ENCODE measurements around the gene TLR6.

Gene TLR6

GRCh38 chr4:38856524-38857337 is at the start of gene TLR6:
Gene TLR6 (minus strand): TSS chr4:38856817. CDS start chr4:38829473, 27,344 bp downstream.
- peak; percentile 30 for DNase-seq (ENCODE audit: low spot score)

- no peak for DNase-seq (ENCODE audit: low spot score)
Measured at GRCh38 chr4:38905652-38906385, 49.2 kb upstream of the TLR6 start.

- no peak for DNase-seq (ENCODE audit: low spot score)
Measured at GRCh38 chr4:38904682-38905081, 48.1 kb upstream of the TLR6 start.

- DNase-seq (ENCODE audit: low spot score) = no peak
Measured at GRCh38 chr4:38904090-38904666, 47.6 kb upstream of the TLR6 start.

GRCh38 chr4:38902695-38903094 is 46.1 kb upstream of the TLR6 start:
- DNase-seq (ENCODE audit: low spot score) = peak; percentile 18

DNA sequence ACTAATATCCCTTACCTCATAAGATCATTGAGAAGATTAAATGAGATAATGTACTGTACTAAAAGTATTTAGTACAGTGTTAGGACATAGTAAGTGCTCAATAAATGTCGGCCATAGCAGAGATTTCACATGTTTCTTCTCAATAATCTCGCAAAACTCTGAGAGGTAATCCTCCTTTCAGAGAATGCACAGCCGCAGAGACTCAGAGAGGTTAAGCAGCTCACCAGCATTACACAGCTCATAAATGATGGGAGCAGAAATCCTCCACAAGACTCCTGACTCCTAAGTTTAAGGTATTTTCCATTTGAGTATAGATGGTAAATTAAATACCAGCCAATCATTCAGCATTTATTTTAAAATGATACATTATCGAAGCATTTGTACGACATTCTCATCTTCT is 45.6 kb upstream of the TLR6 start:
- DNase-seq (ENCODE audit: low spot score) = no peak

DNA sequence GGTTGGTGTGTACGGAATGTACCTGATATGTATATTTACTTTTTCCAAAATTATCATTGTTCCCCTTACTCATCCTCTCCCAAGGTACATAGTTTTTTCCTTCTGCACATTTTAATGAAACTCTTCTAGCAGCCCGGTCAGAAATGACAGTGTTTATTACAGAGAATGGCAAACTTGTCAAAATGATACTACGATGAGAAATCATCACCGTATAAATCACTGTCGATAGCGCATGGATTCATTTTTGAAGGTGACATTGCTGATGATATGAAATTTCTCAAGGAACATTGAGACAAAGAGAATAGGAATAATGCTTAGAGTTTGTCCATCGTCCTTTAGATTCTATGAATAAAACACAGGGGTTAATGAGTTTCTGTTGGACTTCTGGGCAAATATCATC is 41.6 kb upstream of the TLR6 start:
- no peak for DNase-seq (ENCODE audit: low spot score)

DNA sequence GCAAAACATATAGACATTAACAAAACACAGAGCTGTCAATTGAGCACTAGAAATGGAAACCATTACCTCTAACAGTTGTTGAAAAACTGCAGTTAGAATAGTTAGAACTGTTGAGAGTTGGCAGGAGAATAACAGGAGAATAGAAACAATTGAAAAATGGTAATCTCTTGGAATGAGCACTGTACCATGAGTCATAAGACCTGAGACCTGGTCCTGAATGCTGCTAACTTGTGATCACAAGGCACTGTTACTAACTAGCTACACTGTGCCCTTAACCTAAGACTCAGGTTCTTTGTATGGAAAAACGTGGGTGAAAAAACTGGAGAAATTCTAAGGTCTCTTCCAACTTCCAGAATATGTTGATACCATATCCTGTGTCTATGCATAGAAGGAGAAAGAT is 40.3 kb upstream of the TLR6 start:
- DNase-seq (ENCODE audit: low spot score) = no peak

DNA sequence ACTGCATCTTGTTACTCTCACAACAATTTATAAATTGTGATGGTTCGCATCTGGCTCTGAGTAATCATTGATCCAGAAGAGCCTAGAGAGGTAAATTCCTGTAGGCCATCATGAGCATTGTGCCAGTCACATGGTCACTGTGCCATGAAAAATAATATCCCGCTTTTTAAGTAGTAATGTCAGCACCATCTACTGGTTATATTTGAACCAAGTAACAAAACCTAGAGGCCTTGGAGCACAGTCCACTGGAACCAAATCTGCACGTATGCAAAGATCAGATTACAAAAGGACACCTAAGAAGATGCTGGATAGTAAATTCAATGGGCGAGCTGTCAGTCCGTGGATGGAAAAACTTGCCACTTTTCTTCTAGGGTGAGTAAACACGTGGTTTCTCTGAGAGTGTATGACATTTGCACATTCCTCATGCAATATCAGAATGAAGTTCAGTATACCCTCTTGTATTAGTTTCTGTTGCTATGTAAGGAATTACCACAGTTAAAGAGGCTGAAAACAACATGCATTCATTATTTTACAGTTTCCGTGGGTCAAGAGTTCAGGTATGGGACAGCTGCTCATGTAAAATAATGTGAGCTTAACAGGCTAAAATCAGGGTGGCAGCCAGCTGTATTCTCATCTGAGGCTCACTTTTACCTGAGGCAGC is 37.8 kb upstream of the TLR6 start:
- DNase-seq (ENCODE audit: low spot score) = no peak

DNA sequence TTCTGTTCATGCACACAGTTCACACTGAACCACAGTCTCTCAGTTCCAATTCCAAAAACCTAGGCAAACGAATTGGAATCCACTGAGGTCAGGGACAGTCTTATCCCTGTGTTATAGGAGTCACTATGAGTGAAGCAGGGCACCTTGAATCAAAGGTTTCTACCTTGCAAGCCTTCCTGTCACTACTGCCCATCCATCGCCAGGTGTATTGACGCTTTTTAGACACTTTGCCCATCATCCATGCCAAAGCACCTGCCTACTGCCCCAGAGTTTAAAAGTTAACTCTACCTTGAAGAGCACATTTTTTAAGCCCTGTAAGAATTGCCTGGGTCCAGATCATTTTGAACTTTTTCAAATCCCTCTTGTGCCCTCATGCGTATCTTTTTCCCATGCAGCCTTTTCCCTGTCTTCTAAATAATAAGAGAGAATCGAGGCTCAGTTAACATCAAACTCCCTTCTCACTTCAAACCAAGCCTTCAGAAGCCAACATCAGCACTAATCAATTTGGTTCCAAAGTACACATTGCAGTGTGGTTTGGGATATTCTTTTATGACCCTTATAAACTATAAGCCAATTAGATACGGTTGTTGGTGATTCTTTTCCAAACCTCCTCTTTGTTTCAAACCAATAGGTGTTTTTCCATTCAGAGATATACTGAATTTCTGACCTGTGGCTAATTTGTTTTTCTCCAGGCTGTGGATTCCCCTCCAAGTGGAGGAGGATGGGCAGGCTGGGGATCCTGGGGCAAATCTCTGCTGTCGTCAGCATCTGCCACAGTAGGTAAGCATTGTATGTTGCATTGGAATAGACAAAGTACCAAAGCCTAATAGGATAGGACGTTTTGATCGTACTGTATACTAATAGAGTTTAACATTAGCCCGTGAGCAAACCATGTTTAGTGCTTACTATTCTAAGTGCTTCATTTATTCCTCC is 34.7 kb upstream of the TLR6 start:
- DNase-seq (ENCODE audit: low spot score) = no peak

- peak; percentile 74 for DNase-seq (ENCODE audit: low spot score)
Measured at GRCh38 chr4:38889143-38889542, 32.5 kb upstream of the TLR6 start.

DNA sequence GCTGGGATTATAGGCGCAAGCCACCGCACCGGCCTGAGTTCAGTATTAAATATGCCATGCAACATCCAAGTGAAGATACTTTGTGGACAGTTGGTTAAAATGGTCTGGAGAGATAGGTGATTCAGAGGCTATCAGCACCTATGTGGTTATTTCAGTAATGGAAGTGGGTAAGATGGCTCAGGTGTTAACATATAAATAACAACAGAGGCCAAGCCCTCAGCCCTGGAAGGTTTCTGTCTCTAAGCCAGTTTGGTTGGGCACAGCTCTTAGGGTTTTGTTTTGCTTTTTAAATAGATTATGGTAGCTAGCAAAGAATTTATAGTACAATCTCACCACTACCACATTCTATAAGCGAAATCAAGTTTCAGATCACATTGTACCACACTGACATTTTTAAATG is 27.6 kb upstream of the TLR6 start:
- no peak for DNase-seq (ENCODE audit: low spot score)

GRCh38 chr4:38876636-38877035 is 20.0 kb upstream of the TLR6 start:
- no peak for DNase-seq (ENCODE audit: low spot score)

- no peak for DNase-seq (ENCODE audit: low spot score)
Measured at GRCh38 chr4:38873290-38873944, 16.8 kb upstream of the TLR6 start.

GRCh38 chr4:38872620-38873019 is 16.0 kb upstream of the TLR6 start:
- peak; percentile 60 for DNase-seq (ENCODE audit: low spot score)

- DNase-seq (ENCODE audit: low spot score) = no peak
Measured at GRCh38 chr4:38871593-38871992, 15.0 kb upstream of the TLR6 start.

DNA sequence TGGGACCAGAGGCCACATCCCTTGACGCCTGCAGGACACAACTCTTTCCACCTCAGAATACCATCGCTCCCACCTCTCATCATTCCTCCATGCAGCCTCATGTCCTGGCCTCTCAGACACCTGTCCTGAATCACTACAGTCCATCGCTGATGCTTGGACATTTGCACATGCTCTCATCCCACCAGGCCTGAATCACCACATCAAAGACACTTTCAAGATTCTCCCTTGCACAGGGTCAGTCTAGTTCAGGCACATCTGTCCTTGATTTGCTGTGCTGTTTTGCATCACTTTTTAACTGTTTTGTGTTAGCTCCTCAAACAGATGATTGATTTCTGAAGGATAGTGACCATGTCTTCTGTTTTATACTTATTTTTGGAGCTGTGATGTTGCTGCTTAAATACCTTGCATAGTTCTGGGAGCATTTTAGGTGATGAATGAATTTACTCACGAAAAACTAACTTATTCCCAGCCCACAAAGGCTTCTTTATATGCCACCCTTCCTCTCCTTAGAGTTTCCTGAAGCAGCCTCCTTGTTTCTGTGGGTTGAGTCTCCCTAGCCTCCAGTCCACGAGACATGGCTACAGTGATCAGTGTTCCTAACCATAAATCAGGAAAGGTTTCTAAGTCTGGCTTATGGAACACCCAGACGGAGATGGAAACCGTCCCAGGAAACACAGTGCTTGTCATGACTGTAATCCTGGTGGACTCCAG is 13.6 kb upstream of the TLR6 start:
- DNase-seq (ENCODE audit: low spot score) = peak; percentile 20

GRCh38 chr4:38869511-38869910 is 12.9 kb upstream of the TLR6 start:
- peak; percentile 26 for DNase-seq (ENCODE audit: low spot score)

- peak; percentile 57 for DNase-seq (ENCODE audit: low spot score)
Measured at GRCh38 chr4:38868059-38868960, 11.7 kb upstream of the TLR6 start.
